PC-9 (cell line): ENCODE measurements around the gene MSANTD2. TPM values are rescaled to one million over a fixed set of nuclear protein-coding genes. Genes with fewer than 3 reads are reported as not detected.

Source experiments
- BruUV-seq: library from RNA; stranded (reverse); fragments of 400-500 nt; replicated peaks from 2 replicates; lab custom pipeline; 2021; lab: Mats Ljungman, UMichigan
- CTCF ChIA-PET: fragments of 300-600 bp; sonication (Branson Sonifier 250); formaldehyde crosslinking; loops from one replicate; lab custom pipeline; 2022; ENCODE audit warnings: antibody characterized with exemption; lab: Charles Lee
- POLR2A ChIA-PET: fragments of 300-600 bp; sonication (Branson Sonifier 250); formaldehyde crosslinking; loops from one replicate; lab custom pipeline; 2022; ENCODE audit warnings: antibody characterized with exemption; ENCODE audit not compliant: unreplicated experiment; lab: Charles Lee
- DNase-seq, 2 experiments: peaks; one replicate each; pipeline versions ENCODE4 v3.0.0 to v3.0.0-alpha.2; 2015 to 2022; ENCODE audit warnings: mixed read lengths in 1 of 2
- H2AFZ ChIP-seq: fragments of 200-600 bp; sonication (generic); 2 replicates; pipeline ENCODE4 v1.8.1; 2017; ENCODE audit warnings: antibody characterized with exemption
- H3F3A ChIP-seq: fragments of 200-600 bp; sonication (generic); 2 replicates; pipeline ENCODE4 v1.8.1; 2017; ENCODE audit warnings: antibody characterized with exemption, mild to moderate bottlenecking, low read depth; ENCODE audit not compliant: insufficient read depth
- H3K27ac ChIP-seq: fragments of 200-600 bp; sonication (generic); 2 replicates; pipeline ENCODE4 v1.6.1; 2016; ENCODE audit warnings: mixed run types
- H3K27me3 ChIP-seq: fragments of 200-600 bp; sonication (generic); 2 replicates; pipeline ENCODE4 v1.6.1; 2016; ENCODE audit warnings: low read depth, mixed run types; ENCODE audit not compliant: insufficient read depth
- H3K36me3 ChIP-seq: fragments of 200-600 bp; sonication (generic); 2 replicates; pipeline ENCODE4 v1.6.1; 2016; ENCODE audit warnings: low read depth, mixed run types
- H3K4me1 ChIP-seq: fragments of 200-600 bp; sonication (generic); replicated peaks from 2 replicates; pipeline ENCODE4 v1.6.1; 2016; ENCODE audit warnings: mixed run types; ENCODE audit not compliant: insufficient read depth
- H3K4me2 ChIP-seq: fragments of 200-600 bp; sonication (generic); 2 replicates; pipeline ENCODE4 v1.6.1; 2017; ENCODE audit warnings: mixed run types
- H3K4me3 ChIP-seq: fragments of 200-600 bp; sonication (generic); 2 replicates; pipeline ENCODE4 v1.6.1; 2016; ENCODE audit warnings: mixed run types
- H3K79me2 ChIP-seq: fragments of 200-600 bp; sonication (generic); 2 replicates; pipeline ENCODE4 v1.6.1; 2017; ENCODE audit warnings: low read depth, mixed run types
- H3K9me2 ChIP-seq: fragments of 200-600 bp; sonication (generic); 2 replicates; pipeline ENCODE4 v1.8.1; 2017; ENCODE audit warnings: mild to moderate bottlenecking; ENCODE audit not compliant: insufficient read depth
- H3K9me3 ChIP-seq: fragments of 200-600 bp; sonication (generic); 2 replicates; pipeline ENCODE4 v1.8.1; 2016; ENCODE audit warnings: low read depth; ENCODE audit not compliant: insufficient read depth
- H4K20me1 ChIP-seq: fragments of 200-600 bp; sonication (generic); 2 replicates; pipeline ENCODE4 v1.8.1; 2017; ENCODE audit not compliant: insufficient read depth
- EZH2 ChIP-seq: fragments of 200-600 bp; sonication (generic); IDR thresholded peaks from 2 replicates; pipeline ENCODE4 v1.8.0; 2017; ENCODE audit warnings: antibody characterized with exemption, low read depth
- intact Hi-C: fragments of 100-400 bp; cut with micrococcal nuclease; formaldehyde crosslinking; loops from one replicate; pipeline ENCODE4 v1.10.0; 2022; ENCODE audit not compliant: unreplicated experiment
- total RNA-seq: library from RNA; stranded (reverse); gene quantifications from 2 replicates; pipeline ENCODE4 v1.2.3, GENCODE V29; 2021
- TF ChIP-seq, protein P1 (sequence below): fragments of 200-600 bp; sonication (generic); conservative IDR thresholded peaks from 2 replicates; pipeline ENCODE4 v1.6.1; 2017; ENCODE audit warnings: mixed run types, antibody characterized with exemption, mild to moderate bottlenecking, moderate library complexity

Gene MSANTD2
- total RNA-seq, 1 experiment from 2014 or later, result 16.9 TPM

DNA sequence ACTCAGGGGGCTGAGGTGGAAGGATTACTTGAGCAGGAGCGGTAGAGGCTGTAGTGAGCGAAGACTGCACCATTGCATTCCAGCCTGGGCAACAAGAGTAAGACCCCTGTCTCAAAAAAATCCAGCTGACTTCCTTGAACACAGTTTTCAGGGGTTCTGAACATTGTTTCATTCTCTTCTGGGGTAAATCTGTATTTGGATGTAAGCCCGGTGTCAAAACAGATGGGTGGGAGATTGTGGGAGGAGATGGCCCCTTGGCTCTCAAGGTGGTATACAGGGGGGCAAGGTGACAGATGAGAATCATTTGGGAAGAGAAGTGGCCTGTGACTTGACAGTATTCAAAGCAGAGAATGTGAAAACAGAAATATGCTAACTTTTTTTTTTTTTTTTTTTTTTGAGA lies 42.9 kb downstream of the MSANTD2 start:
- Histone ChIP-seq H3K4me2 (no peak overlapping the region), H3K4me3 (no peak overlapping the region), H3K9me2 (no peaks in the 10 kb centered on the region), H3K9me3 (no peaks in the 10 kb centered on the region), H2AFZ (no peak overlapping the region), H3K27me3 (no peaks in the 10 kb centered on the region), H3K79me2 (peaks cover 14% of the 10 kb centered on the region; the same call in 1 of the 2 replicates), H3F3A (no peaks in the 10 kb centered on the region), H3K36me3 (no peaks in the 10 kb centered on the region), H4K20me1 (no peaks in the 10 kb centered on the region), H3K27ac (no peak overlapping the region), H3K4me1 (peaks cover 25% of the 10 kb centered on the region)
- BruUV-seq, result no TSS peak
- ChIA-PET CTCF (no interaction called here), POLR2A (no interaction called here)
- intact Hi-C loops, result no loop called here
- no peak for DNase-seq
- TF ChIP-seq, protein P1, sequence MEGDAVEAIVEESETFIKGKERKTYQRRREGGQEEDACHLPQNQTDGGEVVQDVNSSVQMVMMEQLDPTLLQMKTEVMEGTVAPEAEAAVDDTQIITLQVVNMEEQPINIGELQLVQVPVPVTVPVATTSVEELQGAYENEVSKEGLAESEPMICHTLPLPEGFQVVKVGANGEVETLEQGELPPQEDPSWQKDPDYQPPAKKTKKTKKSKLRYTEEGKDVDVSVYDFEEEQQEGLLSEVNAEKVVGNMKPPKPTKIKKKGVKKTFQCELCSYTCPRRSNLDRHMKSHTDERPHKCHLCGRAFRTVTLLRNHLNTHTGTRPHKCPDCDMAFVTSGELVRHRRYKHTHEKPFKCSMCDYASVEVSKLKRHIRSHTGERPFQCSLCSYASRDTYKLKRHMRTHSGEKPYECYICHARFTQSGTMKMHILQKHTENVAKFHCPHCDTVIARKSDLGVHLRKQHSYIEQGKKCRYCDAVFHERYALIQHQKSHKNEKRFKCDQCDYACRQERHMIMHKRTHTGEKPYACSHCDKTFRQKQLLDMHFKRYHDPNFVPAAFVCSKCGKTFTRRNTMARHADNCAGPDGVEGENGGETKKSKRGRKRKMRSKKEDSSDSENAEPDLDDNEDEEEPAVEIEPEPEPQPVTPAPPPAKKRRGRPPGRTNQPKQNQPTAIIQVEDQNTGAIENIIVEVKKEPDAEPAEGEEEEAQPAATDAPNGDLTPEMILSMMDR, result no peak
- no peak for TF ChIP-seq EZH2

DNA sequence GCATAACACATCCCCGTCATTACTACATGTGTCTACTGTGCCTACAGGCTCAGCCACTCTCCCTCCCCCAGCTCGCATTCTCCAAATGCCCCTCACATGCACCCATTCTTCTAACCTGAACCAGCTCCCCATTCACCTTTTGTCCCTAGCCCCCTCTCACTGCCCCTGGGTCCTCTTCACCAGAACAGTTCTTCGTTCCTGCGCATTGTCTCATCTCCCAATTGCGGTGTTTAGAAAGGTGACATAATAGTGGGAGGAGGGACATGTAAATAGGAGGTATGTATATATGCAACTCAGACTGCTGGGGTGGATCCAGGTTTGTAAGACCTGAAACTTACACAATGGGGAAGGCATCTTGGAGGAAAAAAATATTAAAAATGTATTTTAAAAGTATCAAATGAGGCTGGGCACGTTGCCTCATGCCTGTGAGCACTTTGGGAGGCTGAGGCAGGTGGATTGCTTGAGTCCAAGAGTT lies 43.4 kb downstream of the MSANTD2 start:
- no peak overlapping the region for H3K4me3 ChIP-seq
- H3K4me1 ChIP-seq, result peaks cover 26% of the 10 kb centered on the region
- no peaks in the 10 kb centered on the region for H3K27me3 ChIP-seq
- H3F3A ChIP-seq, result no peaks in the 10 kb centered on the region
- ChIA-PET POLR2A (no interaction called here), CTCF (no interaction called here)
- no peaks in the 10 kb centered on the region for H3K9me3 ChIP-seq
- intact Hi-C loops, result no loop called here
- H2AFZ ChIP-seq, result no peak overlapping the region
- H3K36me3 ChIP-seq, result no peaks in the 10 kb centered on the region
- peaks cover 16% of the 10 kb centered on the region; the same call in 1 of the 2 replicates for H3K79me2 ChIP-seq
- DNase-seq, result no peak
- H3K4me2 ChIP-seq, result no peak overlapping the region
- no peaks in the 10 kb centered on the region for H3K9me2 ChIP-seq
- BruUV-seq, result no TSS peak
- TF ChIP-seq, protein P1, result no peak
- no peak for TF ChIP-seq EZH2
- H4K20me1 ChIP-seq, result no peaks in the 10 kb centered on the region
- no peak overlapping the region for H3K27ac ChIP-seq

DNA sequence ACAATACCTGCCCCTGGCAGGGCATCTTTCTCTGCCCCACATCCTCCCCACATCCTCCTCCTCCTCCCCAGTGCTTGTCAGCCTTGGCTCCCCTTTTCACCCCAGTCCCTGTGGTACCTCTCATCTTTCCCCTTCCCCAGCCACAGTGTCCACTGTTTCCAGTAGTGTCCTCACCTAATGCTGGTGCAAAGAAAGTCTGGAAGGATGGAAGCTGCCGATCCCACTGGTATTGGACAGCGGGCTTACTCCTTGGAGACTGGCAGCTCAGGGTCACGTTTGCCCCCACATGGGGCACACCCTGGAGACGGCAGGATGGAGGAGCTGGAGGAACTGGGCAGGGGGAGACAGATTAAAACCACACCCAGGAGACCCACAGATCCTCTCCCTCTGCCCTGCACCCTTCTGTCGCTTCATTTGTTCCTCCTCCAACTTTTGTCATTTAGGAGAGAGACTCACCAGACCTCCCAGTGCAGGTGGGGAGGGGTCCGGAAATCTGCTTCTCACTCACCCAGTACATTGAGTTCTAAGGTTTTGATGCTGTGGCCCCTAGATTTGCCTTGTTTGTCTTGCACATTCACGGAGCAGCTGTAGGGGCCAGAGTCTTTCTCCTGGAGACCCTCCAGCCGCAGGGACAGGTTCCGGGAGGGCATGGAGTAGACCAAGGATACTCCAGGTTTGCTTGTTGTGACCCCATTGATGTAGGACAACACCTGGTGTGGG lies 44.0 kb downstream of the MSANTD2 start:
- no peaks in the 10 kb centered on the region for H4K20me1 ChIP-seq
- CTCF ChIA-PET, result no interaction called here
- H3K9me3 ChIP-seq, result no peaks in the 10 kb centered on the region
- no peak for DNase-seq
- no peaks in the 10 kb centered on the region for H3F3A ChIP-seq
- POLR2A ChIA-PET, result no interaction called here
- no peaks in the 10 kb centered on the region for H3K36me3 ChIP-seq
- TF ChIP-seq, protein P1, result no peak
- no peak for TF ChIP-seq EZH2
- peaks cover 24% of the 10 kb centered on the region for H3K4me1 ChIP-seq
- H3K27me3 ChIP-seq, result no peaks in the 10 kb centered on the region
- H3K4me2 ChIP-seq, result no peak overlapping the region
- intact Hi-C loops, result no loop called here
- no TSS peak for BruUV-seq
- H2AFZ ChIP-seq, result no peak overlapping the region
- H3K9me2 ChIP-seq, result no peaks in the 10 kb centered on the region
- H3K79me2 ChIP-seq, result peaks cover 22% of the 10 kb centered on the region; the same call in 1 of the 2 replicates
- no peak overlapping the region for H3K27ac ChIP-seq
- no peak overlapping the region for H3K4me3 ChIP-seq
